KOPT-K1 (cell line): ENCODE results near the gene INTS4.
"Not testable (repeated sequence)": the region's sequence is repeated elsewhere in the genome, so short reads cannot be mapped to it uniquely, and the experiment has no call there.

Experiments used
- H3K27ac ChIP-seq: fragments of 200-600 bp; sonication (generic); 2 replicates; pipeline ENCODE4 v1.5.1; 2016; ENCODE audit warnings: antibody characterized with exemption, mild to moderate bottlenecking, low read depth, low read length; ENCODE audit not compliant: poor library complexity, severe bottlenecking
- H3K36me3 ChIP-seq: fragments of 200-600 bp; sonication (generic); 2 replicates; pipeline ENCODE4 v1.5.1; 2017; ENCODE audit warnings: antibody characterized with exemption, mild to moderate bottlenecking, low read length, moderate library complexity; ENCODE audit not compliant: insufficient read depth
- H3K9me3 ChIP-seq: fragments of 200-600 bp; sonication (generic); 2 replicates; pipeline ENCODE4 v1.5.1; 2017; ENCODE audit warnings: antibody characterized with exemption, low read length, mild to moderate bottlenecking; ENCODE audit not compliant: insufficient read depth, poor library complexity, severe bottlenecking

The INTS4 gene

DNA sequence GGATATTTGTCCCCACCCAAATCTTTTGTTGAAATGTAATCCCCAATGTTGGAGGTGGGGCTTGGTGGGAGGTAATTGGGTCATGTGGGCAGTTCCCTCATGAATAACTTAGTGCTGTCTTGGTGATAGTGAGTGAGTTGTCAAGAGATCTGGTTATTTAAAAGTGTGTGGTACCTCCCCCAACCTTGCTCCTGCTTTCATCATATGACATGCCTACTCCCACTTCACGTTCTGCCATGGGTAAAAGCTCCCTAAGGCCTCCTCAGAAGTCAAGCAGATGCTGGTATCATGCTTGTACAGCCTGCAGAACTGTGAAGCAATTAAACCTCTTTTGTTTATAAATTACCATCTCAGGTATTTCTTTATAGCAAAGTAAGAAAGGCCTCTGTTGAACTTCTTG is 143.0 kb downstream of the INTS4 start:
- Histone ChIP-seq H3K36me3 (no peaks in the 10 kb centered on the region; the same call in 1 of the 2 replicates), H3K9me3 (peaks cover 33% of the 10 kb centered on the region)

DNA sequence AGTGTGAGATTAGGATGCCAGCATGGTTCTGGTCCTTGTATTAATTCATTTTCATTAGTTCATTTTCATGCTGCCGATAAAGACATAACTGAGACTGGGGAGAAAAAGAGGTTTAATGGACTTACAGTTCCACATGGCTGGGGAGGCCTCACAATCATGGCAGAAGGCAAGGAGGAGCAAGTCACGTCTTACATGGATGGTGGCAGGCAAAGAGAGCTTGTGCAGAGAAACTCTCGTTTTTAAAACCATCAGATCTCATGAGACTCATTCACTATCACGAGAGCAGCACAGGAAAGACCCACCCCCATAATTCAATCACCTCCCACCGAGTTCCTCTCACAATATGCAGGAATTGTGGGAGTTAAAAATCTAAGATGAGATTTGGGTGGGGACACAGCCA is 150.8 kb downstream of the INTS4 start:
- not testable (repeated sequence) for H3K36me3 ChIP-seq, H3K27ac ChIP-seq, H3K9me3 ChIP-seq

More for the DNA sequence above, 143.0 kb downstream of the INTS4 start:
- no peak overlapping the region for H3K27ac ChIP-seq

DNA sequence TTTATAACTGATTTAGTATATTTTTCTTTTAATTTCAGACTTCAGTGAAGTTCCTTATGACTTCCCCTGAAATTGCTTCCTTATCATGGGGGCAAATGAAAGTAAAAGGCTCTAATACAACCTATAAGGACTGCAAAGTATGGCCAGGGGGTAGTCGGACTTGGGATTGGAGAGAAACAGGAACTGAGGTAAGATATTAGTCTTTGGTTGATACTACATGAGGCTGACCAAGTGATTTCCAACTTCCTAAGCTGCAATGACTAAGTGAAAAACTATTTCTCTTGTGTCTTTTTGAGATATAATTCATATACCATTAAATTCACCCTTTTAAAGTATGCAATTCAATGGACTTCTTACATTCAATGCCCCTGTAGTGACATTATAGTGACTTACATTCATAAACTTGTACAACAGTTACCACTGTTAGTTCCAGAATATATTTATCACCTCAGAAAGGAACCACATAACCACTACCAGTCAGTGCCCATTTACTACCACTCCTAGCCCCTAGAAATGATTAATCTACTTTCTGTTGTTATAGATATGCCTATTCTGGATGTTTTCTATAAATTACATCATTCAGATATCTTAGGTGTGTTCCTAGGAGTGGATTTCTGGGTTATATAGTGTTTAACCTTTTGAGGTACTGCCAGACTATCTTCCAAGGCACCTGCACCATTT is 151.9 kb downstream of the INTS4 start:
- Histone ChIP-seq H3K9me3 (no peaks in the 10 kb centered on the region), H3K27ac (no peak overlapping the region), H3K36me3 (no peaks in the 10 kb centered on the region)

DNA sequence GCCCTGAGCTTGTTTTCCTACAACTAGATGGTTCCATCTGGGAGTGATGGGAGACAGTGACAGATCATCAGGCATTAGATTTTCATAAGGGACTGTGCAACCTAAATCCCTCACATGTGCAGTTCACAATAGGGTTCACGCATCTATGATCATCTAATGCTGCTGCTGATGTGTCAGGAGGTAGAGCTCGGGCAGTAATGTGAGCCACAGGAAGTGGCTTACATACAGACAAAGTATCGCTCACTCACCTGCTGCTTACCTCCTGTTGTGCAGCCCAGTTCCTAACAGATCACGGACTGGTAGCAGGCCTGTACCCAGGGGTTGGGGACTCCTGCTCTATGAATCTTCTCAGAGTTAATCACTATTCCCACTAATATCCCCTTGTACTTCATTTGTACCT is 161.2 kb downstream of the INTS4 start:
- no peaks in the 10 kb centered on the region for H3K36me3 ChIP-seq
- no peak overlapping the region for H3K27ac ChIP-seq
- H3K9me3 ChIP-seq: peaks cover 6% of the 10 kb centered on the region

DNA sequence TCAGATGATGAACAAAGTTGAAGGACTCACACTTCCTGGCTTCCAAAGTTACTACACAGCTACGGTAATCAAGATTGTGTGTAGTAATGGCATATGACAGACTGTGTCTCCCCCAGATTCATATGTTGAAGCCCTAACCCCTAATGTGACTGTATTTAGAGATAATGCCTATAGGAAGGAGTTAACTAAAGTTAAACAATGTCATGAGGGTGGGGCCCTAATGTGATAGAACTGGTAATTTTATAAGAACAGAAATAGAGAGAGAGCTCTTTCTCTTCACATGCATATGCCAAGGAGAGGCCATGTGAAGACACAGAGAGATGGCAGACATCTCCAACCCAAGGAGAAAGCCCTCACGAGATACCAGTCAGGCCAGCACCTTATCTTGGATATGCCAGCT is 165.5 kb downstream of the INTS4 start:
- Histone ChIP-seq H3K36me3 (no peaks in the 10 kb centered on the region), H3K9me3 (peaks cover 6% of the 10 kb centered on the region), H3K27ac (no peak overlapping the region)
